Measurements from ENCODE around the gene PNLIP. TPM values are rescaled to one million over a fixed set of nuclear protein-coding genes. Genes with fewer than 3 reads are reported as not detected.

PNLIP gene
- total RNA-seq, 4 donors from 2014 or later = not detected

GRCh38 chr10:116557305-116557880 lies 11.7 kb downstream of the PNLIP start:
- no peaks in the 10 kb centered on the region for H3K4me1 ChIP-seq
- H3K27ac ChIP-seq = no peak overlapping the region
- no peaks in the 10 kb centered on the region for H3K27me3 ChIP-seq
- H3K36me3 ChIP-seq = no peaks in the 10 kb centered on the region
- TF ChIP-seq POLR2A (IDR thresholded peaks at IDR 0.05) (no peak), CTCF (IDR thresholded peaks at IDR 0.05 in 4 of 5, conservative IDR thresholded peaks at IDR 0.05 in 1 of 5) (no peak)
- intact Hi-C loops (cut with DNase I; ENCODE audit: low total_unique reads) = no loop called here
- in situ Hi-C loops (cut with MboI; ENCODE audit: low sequenced_read_pairs in 4 of 4) = no loop called here
- DNase-seq (no peak), ATAC-seq (no peak)
- H3K9me3 ChIP-seq = no peaks in the 10 kb centered on the region
- no peak overlapping the region for H3K4me3 ChIP-seq

- ATAC-seq (no peak), DNase-seq (no peak)
- Histone ChIP-seq H3K4me3 (no peak overlapping the region), H3K27me3 (no peaks in the 10 kb centered on the region), H3K4me1 (no peaks in the 10 kb centered on the region), H3K27ac (no peak overlapping the region), H3K9me3 (no peaks in the 10 kb centered on the region), H3K36me3 (no peaks in the 10 kb centered on the region)
- no peak for TF ChIP-seq POLR2A (IDR thresholded peaks at IDR 0.05)
- no peak for TF ChIP-seq CTCF (IDR thresholded peaks at IDR 0.05 in 4 of 5, conservative IDR thresholded peaks at IDR 0.05 in 1 of 5)
- in situ Hi-C loops (cut with MboI; ENCODE audit: low sequenced_read_pairs in 4 of 4) (no loop called here), intact Hi-C loops (cut with DNase I; ENCODE audit: low total_unique reads) (no loop called here)
These were observed 19.8 kb downstream of the PNLIP start for GRCh38 chr10:116565534-116565933.

- intact Hi-C loops (cut with DNase I; ENCODE audit: low total_unique reads) = no loop called here
- DNase-seq (no peak), ATAC-seq (no peak)
- TF ChIP-seq POLR2A (IDR thresholded peaks at IDR 0.05) = no peak
- no peak for TF ChIP-seq CTCF (IDR thresholded peaks at IDR 0.05 in 4 of 5, conservative IDR thresholded peaks at IDR 0.05 in 1 of 5)
- Histone ChIP-seq H3K36me3 (no peaks in the 10 kb centered on the region), H3K9me3 (no peaks in the 10 kb centered on the region), H3K4me3 (no peak overlapping the region), H3K27ac (no peak overlapping the region), H3K4me1 (no peaks in the 10 kb centered on the region), H3K27me3 (no peaks in the 10 kb centered on the region)
- in situ Hi-C loops (cut with MboI; ENCODE audit: low sequenced_read_pairs in 4 of 4) = no loop called here
These were observed 21.2 kb downstream of the PNLIP start for GRCh38 chr10:116566932-116567331.

GRCh38 chr10:116567335-116567734 lies 21.6 kb downstream of the PNLIP start:
- no peak for TF ChIP-seq POLR2A (IDR thresholded peaks at IDR 0.05)
- TF ChIP-seq CTCF (IDR thresholded peaks at IDR 0.05 in 4 of 5, conservative IDR thresholded peaks at IDR 0.05 in 1 of 5) = no peak
- ATAC-seq = no peak
- in situ Hi-C loops (cut with MboI; ENCODE audit: low sequenced_read_pairs in 4 of 4) = no loop called here

GRCh38 chr10:116574797-116575196 lies 29.1 kb downstream of the PNLIP start:
- intact Hi-C loops (cut with DNase I; ENCODE audit: low total_unique reads) = no loop called here
- Histone ChIP-seq H3K4me1 (no peaks in the 10 kb centered on the region), H3K9me3 (no peaks in the 10 kb centered on the region), H3K4me3 (no peak overlapping the region), H3K27me3 (no peaks in the 10 kb centered on the region), H3K36me3 (no peaks in the 10 kb centered on the region), H3K27ac (no peak overlapping the region)
- TF ChIP-seq CTCF (IDR thresholded peaks at IDR 0.05 in 4 of 5, conservative IDR thresholded peaks at IDR 0.05 in 1 of 5) (no peak), POLR2A (IDR thresholded peaks at IDR 0.05) (no peak)
- no peak for DNase-seq
- in situ Hi-C loops (cut with MboI; ENCODE audit: low sequenced_read_pairs in 4 of 4) = no loop called here
- ATAC-seq = no peak

More at GRCh38 chr10:116567335-116567734, 21.6 kb downstream of the PNLIP start:
- intact Hi-C loops (cut with DNase I; ENCODE audit: low total_unique reads) = no loop called here
- H3K36me3 ChIP-seq = no peaks in the 10 kb centered on the region
- no peak overlapping the region for H3K27ac ChIP-seq
- no peak overlapping the region for H3K4me3 ChIP-seq
- H3K27me3 ChIP-seq = no peaks in the 10 kb centered on the region
- no peak for DNase-seq
- no peaks in the 10 kb centered on the region for H3K9me3 ChIP-seq
- H3K4me1 ChIP-seq = no peaks in the 10 kb centered on the region
